ENCODE measurements around the gene TF.

TF gene

DNA sequence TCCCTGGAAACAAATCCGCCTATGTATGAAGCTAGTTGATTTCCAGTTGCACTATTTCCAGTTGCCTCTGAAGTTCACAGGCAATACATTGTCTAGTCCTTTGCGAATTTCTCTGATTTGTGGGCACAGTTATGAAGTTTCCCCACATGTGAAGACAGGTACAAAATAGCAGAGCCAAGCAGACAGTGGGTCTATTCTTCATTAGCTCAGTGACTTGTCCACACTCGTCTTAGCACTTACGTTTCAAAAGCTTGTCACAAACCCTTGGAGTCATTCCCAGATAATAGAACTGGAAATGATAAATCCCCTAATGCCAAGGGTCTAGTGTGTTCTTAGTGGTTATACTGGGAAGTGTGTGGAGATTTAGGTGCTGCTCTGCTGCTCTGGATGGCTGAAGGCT lies 73.9 kb downstream of the TF start:
- FAIRE-seq = no peak

DNA sequence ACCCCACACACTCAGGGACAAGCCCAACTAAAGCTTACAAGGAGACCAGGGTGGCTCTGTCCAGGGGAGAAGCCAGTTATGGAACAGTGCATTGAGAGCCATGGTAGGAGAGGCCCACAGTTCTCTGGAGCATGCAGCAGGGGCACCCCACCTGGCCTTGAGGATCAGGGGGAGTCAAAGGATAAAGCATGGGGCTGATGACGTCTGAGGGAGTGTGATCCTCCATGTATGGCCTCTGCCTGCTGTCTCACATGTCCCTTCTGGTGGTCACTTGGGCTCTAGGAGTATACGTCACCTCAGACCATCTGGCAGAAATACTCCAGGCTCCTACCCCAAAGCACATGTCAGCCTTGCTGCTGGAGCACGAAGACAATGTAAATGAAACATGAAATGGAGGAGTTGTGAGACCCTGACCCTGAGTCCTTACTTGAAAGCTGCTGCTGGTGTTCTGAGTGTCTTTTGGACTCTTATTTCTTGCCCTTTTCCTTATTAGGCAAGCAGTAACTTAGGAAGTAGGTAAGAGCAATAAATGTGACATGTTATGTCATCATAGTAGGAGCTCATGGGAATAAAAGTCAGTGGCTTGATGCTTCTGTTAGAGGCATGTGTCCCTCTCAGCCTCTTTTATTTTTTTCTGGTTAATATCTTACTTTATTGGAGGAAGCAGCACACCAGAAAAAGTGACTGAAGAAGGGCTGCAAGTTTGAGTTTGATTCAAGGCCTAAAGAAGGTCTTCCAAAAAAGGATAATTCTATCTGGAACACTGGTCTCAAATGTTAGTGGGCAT lies 74.9 kb downstream of the TF start:
- no peak for FAIRE-seq

DNA sequence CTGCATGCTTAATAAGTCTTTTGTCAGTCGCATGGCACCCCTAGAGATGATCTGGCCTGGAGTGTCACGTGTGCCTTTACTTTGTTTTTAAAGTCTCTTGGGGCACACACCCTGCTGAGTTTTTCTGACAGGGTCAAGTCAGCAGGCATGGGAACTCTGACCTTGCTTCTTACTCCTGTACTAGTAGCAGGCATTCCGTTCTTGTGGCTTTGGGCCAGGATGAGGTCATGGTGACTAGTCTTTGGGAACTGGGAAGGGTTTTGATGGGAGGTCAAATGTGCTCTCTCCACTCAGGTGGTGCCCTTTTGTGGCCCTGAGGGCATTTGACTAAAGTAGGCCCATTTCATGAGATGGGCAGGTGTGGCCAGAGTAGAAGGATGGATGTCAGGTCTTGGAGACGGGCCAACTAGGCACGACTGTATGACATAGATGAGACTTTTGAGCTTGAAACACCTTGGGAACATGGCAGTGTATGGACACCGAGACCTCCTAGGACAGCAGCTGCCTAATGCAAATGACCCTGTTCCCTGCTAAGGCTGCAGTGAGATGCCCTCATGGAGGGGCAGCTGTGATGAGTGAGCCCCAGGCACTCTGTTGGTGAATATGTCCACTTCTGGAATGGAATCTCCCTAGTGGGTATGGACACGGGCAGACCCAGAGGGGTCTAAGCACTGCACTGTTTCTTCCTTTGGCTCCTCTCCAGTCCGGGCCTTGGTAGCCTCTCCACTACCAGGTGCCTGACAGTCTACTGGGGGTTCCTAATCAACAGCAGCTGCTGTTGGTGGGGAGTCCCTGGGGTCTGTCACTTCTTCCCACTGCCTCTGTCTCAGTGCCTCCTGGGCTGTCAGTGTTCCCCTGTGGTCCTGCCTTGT lies 75.8 kb downstream of the TF start:
- no peak for FAIRE-seq

DNA sequence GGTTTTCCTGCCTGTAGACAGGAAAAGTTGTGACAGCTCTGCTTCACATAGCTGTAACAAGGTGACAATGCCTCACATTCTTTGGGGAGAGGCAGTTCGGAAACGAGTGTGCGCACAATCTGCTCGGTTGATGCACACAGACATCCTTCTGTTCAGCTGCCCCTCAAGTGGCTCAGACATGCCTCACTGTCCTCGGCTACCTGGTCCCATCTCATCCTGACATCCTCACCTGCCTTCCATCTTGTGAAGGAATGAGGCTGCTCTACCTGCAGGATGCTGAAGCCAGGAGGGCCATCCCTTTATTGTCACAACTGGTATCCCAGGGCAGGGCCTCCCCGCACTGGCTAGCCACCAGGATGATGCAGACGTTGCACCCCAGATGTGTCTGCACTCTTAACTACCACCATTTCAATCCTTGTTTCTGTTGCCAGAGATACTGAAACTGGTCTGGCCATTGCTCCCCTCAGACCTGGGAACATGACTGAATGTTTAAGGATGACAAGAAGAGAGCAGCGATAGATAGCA lies 78.8 kb downstream of the TF start:
- no peak for FAIRE-seq

DNA sequence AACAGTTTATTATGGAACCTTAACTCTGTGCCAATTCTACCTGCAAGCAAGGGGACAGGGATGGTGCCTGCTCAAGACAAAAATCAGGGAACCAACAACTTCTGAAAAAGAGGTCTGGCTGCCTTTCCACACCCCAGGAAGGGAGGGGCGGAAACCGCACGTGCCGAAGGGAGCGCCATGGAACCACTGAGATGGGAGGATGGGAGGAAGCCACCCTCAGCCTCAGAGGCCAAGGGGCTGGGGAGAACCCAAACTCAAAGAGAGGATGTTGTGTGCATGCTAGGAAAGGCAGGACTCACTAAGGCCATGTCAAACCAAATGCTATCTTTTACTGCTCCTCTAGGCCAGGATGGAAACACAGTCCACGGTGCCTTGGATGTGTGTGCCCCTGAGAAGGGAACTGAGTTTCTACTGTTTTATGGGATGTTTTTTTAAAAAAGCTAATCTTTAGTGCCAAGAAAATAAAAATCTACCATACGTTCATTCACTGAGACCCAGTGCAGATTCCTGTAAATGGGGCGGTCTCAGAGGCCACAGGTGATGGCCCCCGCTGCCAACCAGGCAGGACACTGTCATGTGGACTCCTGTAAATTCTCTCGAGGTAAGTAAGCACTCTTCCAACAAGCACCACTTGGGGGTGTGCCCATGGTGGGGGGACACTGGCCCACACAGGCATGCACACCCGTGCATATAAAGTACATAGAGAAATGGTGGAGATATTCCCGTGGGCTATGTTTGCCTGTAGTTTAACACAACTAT lies 80.0 kb downstream of the TF start:
- no peak for FAIRE-seq

DNA sequence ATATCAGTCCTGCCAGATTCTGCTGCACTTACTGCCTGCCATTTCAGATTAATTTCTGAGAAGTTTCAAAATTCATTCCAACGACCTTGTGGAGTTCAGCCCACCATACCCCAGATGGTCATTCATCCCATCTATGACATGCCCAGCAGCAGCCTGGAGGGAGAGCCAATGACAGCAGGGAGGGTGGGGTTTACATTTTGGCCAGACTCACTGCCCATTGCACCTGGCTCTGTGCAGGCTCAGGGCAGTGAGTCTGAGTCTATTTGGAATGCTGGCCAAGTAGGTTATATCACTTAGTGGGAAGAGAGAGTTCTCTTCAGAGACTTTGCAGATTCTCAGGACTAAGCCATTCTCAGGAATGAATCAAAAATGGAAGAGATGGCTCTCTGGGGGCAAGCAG lies 80.9 kb downstream of the TF start:
- FAIRE-seq = no peak

DNA sequence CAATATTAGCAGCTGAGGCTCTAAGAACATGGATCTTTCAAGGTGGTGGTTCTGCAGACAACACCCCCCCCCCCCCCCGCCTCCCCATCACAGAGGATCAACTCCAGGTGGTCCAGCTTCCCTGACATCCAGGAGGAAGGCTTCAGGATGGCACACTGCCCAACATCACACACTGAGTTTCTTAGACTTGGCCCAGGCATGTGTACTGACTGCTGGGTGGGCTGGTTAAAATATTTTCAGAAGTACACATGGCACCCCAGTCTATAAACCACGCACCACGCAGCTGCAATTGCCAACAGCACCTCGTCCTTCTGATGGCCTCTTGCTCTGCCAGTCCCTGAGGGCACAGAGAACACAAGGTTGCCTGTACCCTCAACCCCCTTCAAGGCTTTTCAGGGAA lies 81.5 kb downstream of the TF start:
- FAIRE-seq = no peak

DNA sequence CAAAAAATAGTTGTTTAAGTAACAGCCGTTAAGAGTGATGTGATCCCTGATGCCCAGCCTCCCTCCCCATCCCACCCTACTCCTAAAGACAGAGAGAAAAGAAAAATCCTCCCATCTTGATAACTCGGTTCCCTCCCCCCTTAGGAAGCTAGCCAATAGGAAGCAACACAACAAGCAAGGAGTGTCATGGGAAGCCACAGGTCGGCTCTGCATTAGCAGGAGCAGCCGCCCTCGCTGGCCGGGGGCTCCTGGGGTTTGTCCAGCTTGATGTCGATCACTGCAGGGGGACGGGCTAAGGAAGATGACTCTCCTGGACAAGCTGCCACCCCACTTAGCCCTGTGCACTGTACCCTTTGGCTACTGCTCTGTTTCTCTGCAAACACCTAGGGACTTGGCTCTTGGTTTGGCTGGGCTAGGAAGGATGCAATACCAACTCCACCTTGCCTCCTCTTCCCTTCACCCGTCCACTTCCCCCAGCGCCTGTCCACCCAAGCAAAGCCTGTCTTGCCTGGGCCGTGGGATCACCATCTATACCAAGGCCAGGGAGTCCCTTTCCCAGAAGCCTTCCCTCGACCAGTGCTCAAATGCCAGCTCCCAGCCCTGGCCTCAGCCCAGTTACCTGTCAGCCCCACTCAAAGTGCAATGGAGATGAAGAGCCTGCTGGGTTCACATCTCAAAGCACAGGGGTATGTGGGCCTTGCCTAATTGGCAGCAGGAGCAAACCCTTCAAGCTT lies 82.5 kb downstream of the TF start:
- FAIRE-seq = no peak

DNA sequence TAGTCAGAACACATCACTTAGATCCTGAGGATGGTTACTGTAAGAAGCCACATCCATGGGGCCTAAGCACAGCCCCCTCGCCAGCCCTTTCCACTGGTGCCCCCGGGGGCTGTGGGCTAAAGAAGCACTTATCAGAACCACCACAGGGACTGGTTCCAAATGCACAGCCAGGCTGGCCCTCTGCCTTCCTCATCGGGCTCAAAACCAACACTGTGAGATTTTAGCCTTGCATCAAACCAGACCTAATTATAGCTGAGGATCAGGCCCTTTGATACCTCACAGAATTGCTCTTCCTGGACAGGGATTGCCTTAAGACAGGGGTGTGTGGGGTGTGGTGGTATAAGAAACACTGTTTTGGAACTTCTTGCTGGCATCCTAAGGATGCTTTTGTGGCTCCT lies 83.1 kb downstream of the TF start:
- no peak for FAIRE-seq

DNA sequence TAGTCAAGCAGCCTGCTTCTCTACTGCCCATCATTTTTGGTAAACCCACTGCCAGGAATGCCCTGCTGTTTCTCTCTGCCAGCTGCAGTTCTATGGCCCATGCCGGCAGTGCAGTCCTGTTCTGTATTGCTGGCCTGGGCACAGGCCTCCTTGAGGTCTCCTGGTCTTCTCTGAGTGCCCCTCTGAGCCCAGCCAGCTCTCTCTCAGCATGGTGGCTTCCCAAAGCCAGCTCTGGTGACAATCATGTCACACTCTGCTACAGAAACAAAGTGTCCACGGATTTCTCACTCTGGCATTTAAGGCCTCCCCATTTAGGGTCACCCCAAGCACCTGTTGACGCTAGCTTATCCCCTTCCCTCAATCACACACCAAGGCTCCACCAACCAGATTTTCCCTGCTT lies 83.9 kb downstream of the TF start:
- FAIRE-seq = no peak

DNA sequence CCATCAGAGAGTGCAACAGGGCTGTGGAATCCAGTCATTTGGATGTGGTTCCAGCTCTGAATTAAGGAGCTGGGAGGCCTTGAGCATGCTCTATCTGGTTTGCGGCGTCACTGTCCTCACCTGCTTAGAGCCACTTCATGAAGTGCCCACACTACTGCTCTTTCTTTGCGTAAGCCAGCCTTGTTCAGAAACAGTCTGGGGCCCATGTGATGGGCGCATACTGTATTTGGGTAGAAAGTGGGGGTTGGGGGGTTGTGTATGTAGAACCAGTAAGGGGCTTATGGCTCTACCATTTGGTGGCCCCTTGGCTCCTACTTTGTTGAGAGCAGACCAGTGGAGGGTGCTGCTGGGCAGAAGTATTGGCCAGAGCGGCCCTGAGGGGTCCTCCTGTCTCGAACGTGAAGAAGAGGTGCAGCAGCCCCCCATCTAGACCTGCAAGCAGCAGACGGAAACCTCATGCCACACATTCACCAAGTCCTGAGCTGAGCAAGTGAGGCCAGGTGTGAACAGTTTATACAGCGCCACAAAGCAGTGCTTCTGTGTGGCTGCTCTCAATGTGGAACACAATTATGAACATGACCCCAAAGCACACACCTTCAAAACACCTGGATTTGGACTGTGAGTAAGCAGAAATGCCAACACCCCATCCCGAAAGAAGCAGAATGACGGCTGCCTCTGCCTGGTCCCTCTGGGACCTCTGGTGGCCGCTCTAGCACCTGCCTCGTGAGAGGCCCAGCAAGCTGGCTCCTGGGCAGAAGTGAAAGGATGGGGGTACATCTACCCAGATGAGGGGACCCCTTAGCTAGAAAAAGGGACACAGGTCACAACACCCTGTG lies 86.0 kb downstream of the TF start:
- no peak for FAIRE-seq

DNA sequence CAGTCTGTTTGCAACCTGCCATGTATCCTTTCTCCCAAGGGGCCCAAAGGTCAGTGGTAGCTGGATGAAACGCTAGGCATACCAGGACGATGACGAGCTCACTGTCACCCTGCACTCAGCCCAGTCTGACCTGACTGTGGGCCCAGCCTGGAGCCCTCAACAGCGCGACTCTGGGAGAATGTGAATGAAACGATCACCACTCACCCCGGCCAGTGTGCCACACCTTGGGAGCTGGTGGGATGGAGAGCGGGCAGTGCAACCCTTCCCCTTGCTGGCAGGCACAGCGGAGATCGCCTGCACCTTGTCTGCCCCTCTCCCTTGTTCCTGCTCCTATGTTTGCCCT lies 86.6 kb downstream of the TF start:
- no peak for FAIRE-seq

DNA sequence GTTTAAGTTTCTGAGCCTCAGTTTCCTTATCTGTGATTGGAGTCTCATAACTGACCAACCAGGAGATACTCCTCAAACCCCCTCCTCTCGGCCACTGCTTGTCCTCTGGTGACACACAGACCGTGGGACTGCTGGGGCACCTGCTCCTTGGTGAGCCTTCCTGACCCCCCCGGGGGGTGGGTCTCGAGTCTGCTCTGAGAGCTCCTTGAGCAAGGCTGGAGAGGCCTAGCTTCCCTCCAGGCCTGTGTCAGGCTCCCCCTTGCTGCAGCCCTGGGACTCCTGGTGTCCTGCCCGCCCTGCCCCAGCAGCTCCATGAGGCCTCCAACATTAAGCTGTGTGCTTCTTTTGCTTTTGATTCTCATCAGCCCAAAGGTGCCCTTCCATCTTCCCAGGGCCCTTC lies 87.1 kb downstream of the TF start:
- FAIRE-seq = no peak

DNA sequence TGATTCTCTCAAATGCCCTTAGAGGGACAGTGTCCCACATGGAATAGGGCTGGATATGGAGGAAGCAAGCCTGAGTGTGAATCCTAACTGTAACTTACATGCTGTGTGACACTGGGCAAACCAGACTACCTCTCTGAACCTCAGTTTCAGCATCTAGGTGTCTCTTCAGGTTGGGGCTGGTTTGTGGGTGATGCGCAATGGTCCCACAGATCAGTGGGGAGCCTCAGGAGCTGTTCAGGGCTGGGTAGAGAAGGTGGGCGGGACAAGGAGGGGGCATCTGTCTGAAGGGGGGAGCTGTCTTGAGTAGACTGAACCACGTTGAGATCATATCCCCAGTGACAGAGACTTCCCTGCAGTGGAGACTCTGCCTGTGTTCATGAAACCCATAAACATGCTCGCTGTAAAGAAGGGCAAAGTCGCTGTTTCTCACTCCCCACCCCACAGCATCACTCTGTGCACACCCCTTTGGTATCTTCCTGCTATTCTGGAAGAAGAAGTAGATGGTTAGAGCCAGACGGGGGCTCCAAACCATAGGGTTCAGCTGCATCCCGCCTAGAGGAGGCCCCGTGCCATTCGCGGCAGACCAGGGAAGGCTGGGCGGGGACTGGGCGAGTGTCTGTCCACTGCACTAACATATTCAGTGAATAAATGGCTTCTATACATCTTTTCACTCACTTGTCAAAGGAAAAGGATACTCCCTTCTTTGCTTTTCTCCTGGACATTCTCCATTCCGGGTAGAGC lies 87.9 kb downstream of the TF start:
- no peak for FAIRE-seq

DNA sequence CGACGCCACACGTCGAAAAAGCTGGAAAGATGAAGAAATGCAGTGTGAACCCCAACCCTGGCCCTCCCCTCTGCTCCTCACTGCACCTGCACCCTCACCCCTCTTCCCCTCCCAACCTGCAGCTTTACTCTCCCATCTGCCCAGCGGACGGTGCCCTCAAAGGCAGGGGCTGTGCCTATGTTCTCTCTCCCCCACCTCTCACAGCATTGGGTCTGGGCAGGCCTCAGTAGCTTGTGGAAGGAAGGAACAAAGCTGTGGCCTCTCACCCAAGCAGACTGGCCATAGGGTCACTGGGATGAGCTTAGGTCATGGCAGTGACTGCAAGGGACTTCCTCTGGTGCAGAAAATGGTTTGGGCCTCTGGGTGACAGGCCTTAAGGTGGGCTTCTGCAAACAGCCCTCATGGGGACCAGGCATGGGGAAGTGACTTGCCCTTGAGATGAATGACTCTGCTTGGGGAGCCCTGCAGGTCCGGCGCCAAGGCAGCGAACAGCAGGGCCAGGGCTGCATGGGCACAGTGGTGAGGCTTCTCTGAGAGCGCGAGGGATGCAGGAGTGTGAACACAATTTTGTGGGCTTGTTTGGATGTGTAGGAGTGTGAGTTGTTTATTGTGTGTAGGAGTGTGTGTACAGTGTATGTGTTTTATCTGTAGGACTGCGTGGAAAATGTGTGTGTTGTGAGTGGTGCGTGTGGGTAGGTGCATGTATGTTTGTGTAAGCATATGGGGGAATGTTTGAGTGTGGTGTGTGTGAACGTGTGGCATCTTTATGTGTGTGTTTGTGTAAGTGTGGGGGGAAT lies 88.6 kb downstream of the TF start:
- FAIRE-seq = no peak

DNA sequence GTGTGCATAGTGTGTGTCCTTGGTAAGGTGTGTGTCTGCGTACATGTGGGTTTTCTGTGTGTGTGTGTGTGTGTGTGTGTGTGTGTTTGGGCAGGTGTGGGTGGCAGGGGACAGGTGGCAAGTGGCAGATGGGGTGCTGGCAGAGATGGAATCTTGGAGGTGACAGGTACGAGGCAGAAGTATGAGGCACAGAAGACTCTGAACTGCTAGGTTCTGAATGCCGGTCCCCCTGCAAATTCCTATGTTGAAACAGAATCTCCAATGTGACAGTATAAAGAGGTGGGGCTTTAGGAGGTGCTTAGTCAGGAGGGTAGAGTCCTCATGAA lies 89.2 kb downstream of the TF start:
- FAIRE-seq = no peak

DNA sequence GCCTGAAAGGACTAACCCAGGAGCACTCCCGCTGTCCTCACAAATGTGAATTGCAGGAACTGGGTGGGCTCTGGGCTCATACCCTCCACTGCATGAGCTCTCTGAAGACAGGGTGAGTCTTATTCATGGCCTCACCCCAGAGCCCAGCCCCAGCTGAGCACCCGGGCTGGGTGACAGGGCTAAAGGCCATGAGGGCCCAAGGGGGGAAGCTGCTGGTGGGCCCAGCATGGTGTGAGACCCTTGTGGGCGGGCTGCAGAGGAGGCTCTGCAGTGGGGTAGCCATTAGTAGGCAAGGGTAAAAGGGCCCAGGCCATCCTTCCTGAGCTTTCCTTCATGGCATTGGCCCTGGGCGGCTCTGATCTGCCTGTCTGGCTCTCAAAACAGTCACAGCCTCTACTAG lies 89.8 kb downstream of the TF start:
- no peak for FAIRE-seq

DNA sequence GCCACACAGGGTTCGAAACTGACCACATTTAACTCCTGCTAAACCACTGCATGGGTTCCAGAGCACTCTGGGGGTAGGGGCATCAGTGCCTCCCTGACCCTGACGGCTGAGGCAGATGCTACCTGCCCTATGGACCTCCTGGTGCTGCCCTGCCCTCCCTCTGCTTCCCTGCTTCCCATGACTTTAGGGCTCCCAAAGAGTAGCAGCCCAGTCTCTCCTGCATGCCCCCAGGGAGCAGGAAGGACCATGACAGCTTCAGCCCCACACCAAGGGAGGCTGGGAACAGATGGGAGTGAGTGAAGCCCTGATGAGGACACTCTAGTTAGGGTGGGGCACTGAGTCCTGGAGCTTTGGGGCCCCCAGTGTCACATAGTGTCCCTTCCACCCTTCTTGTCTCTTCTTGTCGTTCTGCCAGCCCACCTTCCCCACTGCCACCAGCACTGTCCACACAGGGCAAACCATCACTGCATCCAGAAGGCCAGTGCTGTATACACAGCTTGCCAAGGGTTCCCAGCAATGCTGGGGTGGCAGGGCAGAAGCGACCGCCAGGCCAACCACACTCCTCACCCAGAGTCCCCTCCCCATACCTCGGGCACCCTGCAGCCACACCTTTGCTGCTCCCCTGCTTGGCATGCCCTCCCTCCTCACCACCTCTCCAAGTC lies 90.4 kb downstream of the TF start:
- FAIRE-seq = no peak

DNA sequence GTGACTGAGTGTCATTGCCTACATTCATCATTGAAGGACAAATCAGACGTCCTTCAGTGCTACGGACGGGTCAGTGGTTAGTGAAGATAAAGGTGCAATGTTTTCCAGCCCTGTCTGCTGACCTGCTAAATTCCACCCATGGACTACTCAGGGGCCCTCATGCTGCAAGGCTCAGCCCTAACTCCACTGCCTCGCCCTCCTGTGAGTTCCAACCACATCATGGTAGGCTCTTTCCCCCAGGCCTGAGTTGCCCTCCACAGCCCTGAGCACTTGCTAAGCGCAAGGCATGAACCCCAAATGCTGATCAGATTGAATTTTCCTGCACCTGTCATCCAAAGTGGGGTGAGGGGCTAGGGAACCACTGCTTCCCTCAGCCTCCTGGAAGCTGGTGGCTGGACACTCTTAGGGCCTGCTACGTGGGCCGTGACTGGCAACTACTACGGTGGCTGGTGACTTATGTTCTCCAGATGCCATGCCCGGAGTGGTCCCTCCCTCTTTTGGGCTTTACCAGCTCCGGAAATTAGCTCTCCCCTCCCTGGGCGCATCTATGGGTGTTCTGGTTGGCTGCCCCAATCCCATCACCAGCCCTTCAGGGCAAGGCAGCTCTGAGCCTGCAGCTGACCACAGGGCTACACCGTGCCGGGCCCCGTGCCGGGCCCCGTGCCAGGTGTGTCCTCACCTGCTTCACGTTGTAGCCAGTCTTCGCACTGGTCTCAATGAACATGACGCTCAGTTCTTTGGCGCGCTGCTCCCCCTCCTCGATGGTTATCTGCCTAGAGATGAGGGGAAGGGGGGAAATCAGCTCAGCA lies 91.5 kb downstream of the TF start:
- no peak for FAIRE-seq
